SK-N-SH (cell line): Measurements from ENCODE around the gene NPPB. TPM values are rescaled to one million over a fixed set of nuclear protein-coding genes. Genes with fewer than 3 reads are reported as not detected.
A peak's percentile ranks its signal among the peaks of the same experiment; 100 is the strongest.

Experiments used
- CTCF ChIA-PET: fragments of 300-600, 350-600 bp; formaldehyde crosslinking; extraction: SDS; loops from one replicate; lab custom pipeline; 2021; lab: Yijun Ruan, JAX
- POLR2A ChIA-PET: fragments of 350-600 bp; sonication (Branson Sonifier 250); formaldehyde crosslinking; extraction: SDS; loops from one replicate; lab custom pipeline; 2020; ENCODE audit warnings: antibody characterized with exemption, inconsistent platforms; lab: Yijun Ruan, JAX
- DNase-seq: peaks from one replicate; pipeline ENCODE4 v3.0.0; 2012
- H2AFZ ChIP-seq: fragments of 200-600 bp; sonication (generic); 2 replicates; pipeline ENCODE4 v1.8.1; 2016; ENCODE audit warnings: antibody characterized with exemption, mild to moderate bottlenecking, low read depth
- H3F3A ChIP-seq: fragments of 200-600 bp; sonication (generic); replicated peaks from 2 replicates; pipeline ENCODE3; 2016; ENCODE audit warnings: antibody characterized with exemption, mild to moderate bottlenecking; ENCODE audit not compliant: insufficient read depth
- H3K27ac ChIP-seq, 2 experiments: fragments of 200-500 bp in 1 of 2; fragments of 200-600 bp in 1 of 2; sonication (Bioruptor generic) in 1 of 2; sonication (generic), shearing (Covaris generic) in 1 of 2; 2 replicates each; pipeline versions ENCODE4 v1.5.1 to v1.6.1; 2014 to 2016; ENCODE audit warnings: low read depth in 2 of 2, inconsistent platforms in 1 of 2, low read length in 1 of 2, mild to moderate bottlenecking in 1 of 2, mixed read lengths in 1 of 2
- H3K27me3 ChIP-seq: fragments of 200-600 bp; sonication (generic), shearing (Covaris generic); 2 replicates; pipeline ENCODE4 v1.6.1; 2016; ENCODE audit warnings: mixed run types; ENCODE audit not compliant: insufficient read depth
- H3K36me3 ChIP-seq, 2 experiments: fragments of 200-500 bp in 1 of 2; fragments of 200-600 bp in 1 of 2; sonication (Bioruptor generic) in 1 of 2; sonication (generic) in 1 of 2; replicated peaks in 1 of 2; 2 replicates each; pipeline versions ENCODE3 to v1.5.1; 2014 to 2016; ENCODE audit warnings: low read length in 1 of 2, mild to moderate bottlenecking in 1 of 2; ENCODE audit not compliant: insufficient read depth in 2 of 2, control insufficient read depth in 1 of 2
- H3K4me1 ChIP-seq, 2 experiments: fragments of 200-500 bp in 1 of 2; fragments of 200-600 bp in 1 of 2; sonication (Bioruptor generic) in 1 of 2; sonication (generic), shearing (Covaris generic) in 1 of 2; 2 replicates each; pipeline versions ENCODE4 v1.5.1 to v1.6.1; 2014 to 2016; ENCODE audit warnings: low read depth in 1 of 2, low read length in 1 of 2, mixed run types in 1 of 2; ENCODE audit not compliant: insufficient read depth in 2 of 2, control insufficient read depth in 1 of 2
- H3K4me2 ChIP-seq: fragments of 200-600 bp; sonication (generic), shearing (Covaris generic); 2 replicates; pipeline ENCODE4 v1.6.1; 2017; ENCODE audit warnings: mixed run types
- H3K4me3 ChIP-seq, 2 experiments: fragments of 200-500 bp in 1 of 2; fragments of 200-600 bp in 1 of 2; sonication (Bioruptor generic) in 1 of 2; sonication (generic), shearing (Covaris generic) in 1 of 2; 2 replicates each; pipeline versions ENCODE4 v1.5.1 to v1.8.1; 2014 to 2016; ENCODE audit warnings: low read depth in 2 of 2, inconsistent platforms in 1 of 2, low read length in 1 of 2, mild to moderate bottlenecking in 1 of 2, mixed read lengths in 1 of 2, moderate library complexity in 1 of 2
- H3K79me2 ChIP-seq: fragments of 200-600 bp; sonication (generic); 2 replicates; pipeline ENCODE4 v1.8.1; 2017; ENCODE audit warnings: mild to moderate bottlenecking; ENCODE audit not compliant: insufficient read depth
- H3K9ac ChIP-seq: fragments of 200-600 bp; sonication (generic); 2 replicates; pipeline ENCODE4 v1.6.1; 2017; ENCODE audit warnings: mixed run types
- H3K9me2 ChIP-seq: fragments of 200-600 bp; sonication (generic); 2 replicates; pipeline ENCODE4 v1.6.1; 2017; ENCODE audit warnings: mixed run types
- H3K9me3 ChIP-seq: fragments of 200-600 bp; sonication (generic); 2 replicates; pipeline ENCODE4 v1.6.1; 2017; ENCODE audit warnings: mixed run types, mild to moderate bottlenecking, moderate library complexity
- H4K20me1 ChIP-seq: fragments of 200-600 bp; sonication (generic); 2 replicates; pipeline ENCODE4 v1.6.1; 2017; ENCODE audit warnings: mild to moderate bottlenecking, mixed run types; ENCODE audit not compliant: insufficient read depth
- CHD2 ChIP-seq: fragments of 150-350 bp; IDR thresholded peaks from 2 replicates; pipeline ENCODE4 v1.6.1; 2018; ENCODE audit warnings: low read length; ENCODE audit not compliant: partially characterized antibody
- FOSL2 ChIP-seq: IDR thresholded peaks from 2 replicates; pipeline ENCODE4 v1.4.0; 2012; ENCODE audit warnings: low read depth, mild to moderate bottlenecking, moderate library complexity, borderline replicate concordance
- FOXJ3 ChIP-seq: sonication (generic); formaldehyde crosslinking; IDR thresholded peaks from 2 replicates; pipeline ENCODE4 v1.5.1; 2020; ENCODE audit warnings: mild to moderate bottlenecking, missing genetic modification reagents
- GABPA ChIP-seq: IDR thresholded peaks from 2 replicates; pipeline ENCODE4 v1.4.0; 2012; ENCODE audit warnings: low read depth, mild to moderate bottlenecking
- GATA2 ChIP-seq: sonication (generic); formaldehyde crosslinking; IDR thresholded peaks from 2 replicates; pipeline ENCODE4 v1.5.0; 2020; ENCODE audit warnings: mild to moderate bottlenecking, missing genetic modification reagents
- JUND ChIP-seq: IDR thresholded peaks from 2 replicates; pipeline ENCODE4 v1.4.0; 2012
- NRF1 ChIP-seq: IDR thresholded peaks from 2 replicates; pipeline ENCODE4 v1.6.1; 2012; ENCODE audit warnings: low read depth, mild to moderate bottlenecking, low read length
- RAD21 ChIP-seq: IDR thresholded peaks from 2 replicates; pipeline ENCODE4 v1.6.1; 2012; ENCODE audit warnings: mild to moderate bottlenecking, low read length
- RCOR1 ChIP-seq: fragments of 150-350 bp; IDR thresholded peaks from 2 replicates; pipeline ENCODE4 v1.6.1; 2017; ENCODE audit warnings: antibody characterized with exemption, low read length
- RFX5 ChIP-seq: IDR thresholded peaks from 2 replicates; pipeline ENCODE4 v1.6.1; 2012; ENCODE audit warnings: mild to moderate bottlenecking, improper control_type of control experiment, low read length
- SIN3A ChIP-seq: IDR thresholded peaks from 2 replicates; pipeline ENCODE4 v1.6.1; 2012; ENCODE audit warnings: low read depth, mild to moderate bottlenecking, low read length, moderate library complexity, borderline replicate concordance
- SMC3 ChIP-seq: IDR thresholded peaks from 2 replicates; pipeline ENCODE4 v1.6.1; 2012; ENCODE audit warnings: low read depth, low read length, improper control_type of control experiment
- TCF12 ChIP-seq: IDR thresholded peaks from 2 replicates; pipeline ENCODE4 v1.4.0; 2012
- TEAD4 ChIP-seq: IDR thresholded peaks from 2 replicates; pipeline ENCODE4 v1.4.0; 2012; ENCODE audit warnings: mild to moderate bottlenecking, borderline replicate concordance; ENCODE audit not compliant: insufficient read depth
- YY1 ChIP-seq: IDR thresholded peaks from 2 replicates; pipeline ENCODE4 v1.4.0; 2012; ENCODE audit warnings: low read depth, mild to moderate bottlenecking
- WGBS: methylation state at CpG from one replicate; pipeline ENCODE4 v1.1.6; 2017; ENCODE audit warnings: low lambda C conversion rate; 5-methylcytosine and 5-hydroxymethylcytosine counted together
- polyA plus RNA-seq, 3 experiments: library from polyadenylated mRNA; depleted of rRNA; stranded (reverse); fragments of >200 nt; gene quantifications; 2 replicates each; pipeline ENCODE4 v1.2.3, GENCODE V29; 2012
- TF ChIP-seq, protein P1 (sequence below): fragments of 150-350 bp; IDR thresholded peaks from 2 replicates; pipeline ENCODE4 v1.6.1; 2017; ENCODE audit warnings: antibody characterized with exemption, low read length, low read depth, borderline replicate concordance
- TF ChIP-seq, protein P2 (sequence below): IDR thresholded peaks from 2 replicates; pipeline ENCODE4; 2012
- TF ChIP-seq, protein P3 (sequence below): IDR thresholded peaks from 2 replicates; pipeline ENCODE4 v1.4.0; 2012; ENCODE audit warnings: low read depth, borderline replicate concordance
- TF ChIP-seq, protein P4 (sequence below): IDR thresholded peaks from 2 replicates; pipeline ENCODE4 v1.4.0; 2012; ENCODE audit warnings: low read depth
- TF ChIP-seq, protein P5 (sequence below): fragments of 150-350 bp; IDR thresholded peaks from 2 replicates; pipeline ENCODE4 v1.6.1; 2016; ENCODE audit warnings: mild to moderate bottlenecking, low read depth, low read length

Gene NPPB
- polyA plus RNA-seq, 1 of the 3 experiments (the other 2 are of a cell fraction) = 0.85 TPM

DNA sequence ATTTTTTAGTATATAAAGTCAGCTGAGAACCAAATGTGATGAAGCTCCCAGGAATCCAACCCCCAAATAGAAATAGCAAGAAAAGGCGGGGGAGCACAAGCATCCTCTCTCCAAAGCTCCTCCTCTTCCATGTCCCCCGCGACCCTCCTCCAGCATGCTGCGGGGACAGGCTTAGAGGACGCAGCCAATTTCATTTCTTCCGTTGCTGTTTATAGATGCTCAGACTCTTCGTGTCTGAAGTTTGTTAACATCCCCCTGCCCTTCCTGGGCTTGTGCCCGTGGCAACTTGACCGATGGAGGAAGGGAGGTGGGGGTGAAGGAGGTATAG lies 10.4 kb downstream of the NPPB start:
- Histone ChIP-seq H4K20me1 (peaks cover 6% of the 10 kb centered on the region; the same call in 1 of the 2 replicates), H3K4me3 (no peak overlapping the region), H3K36me3 (peaks cover 4 to 12% of the 10 kb centered on the region in 2 experiments), H3F3A (no peaks in the 10 kb centered on the region), H3K9me3 (no peaks in the 10 kb centered on the region), H3K4me1 (peaks cover 0 to 30% of the 10 kb centered on the region in 2 experiments; a peak in 1 of 4 replicates), H2AFZ (no peak overlapping the region), H3K9ac (no peak overlapping the region), H3K27me3 (no peaks in the 10 kb centered on the region), H3K4me2 (no peak overlapping the region), H3K27ac (peak overlapping the region in 1 of 2 experiments; percentile 92; a peak in 2 of 4 replicates), H3K79me2 (no peaks in the 10 kb centered on the region), H3K9me2 (no peaks in the 10 kb centered on the region)
- DNase-seq = peak; percentile 42
- 93% methylated on average over 9 of the region's 9 CpGs for WGBS
- no peak for TF ChIP-seq YY1
- no peak for TF ChIP-seq TCF12
- TF ChIP-seq NRF1 = no peak
- CTCF ChIA-PET = interaction anchor here (0.7 to 15.4 kb wide), 4 partner anchors 10 to 49 kb away, joined by 3 to 316 read pairs (median 12); no protein-coding TSS in a partner anchor
- POLR2A ChIA-PET = interaction anchor here (1.4 to 4.0 kb wide), 3 partner anchors 14 to 60 kb away, joined by 4 to 29 read pairs (median 15); no protein-coding TSS in a partner anchor

DNA sequence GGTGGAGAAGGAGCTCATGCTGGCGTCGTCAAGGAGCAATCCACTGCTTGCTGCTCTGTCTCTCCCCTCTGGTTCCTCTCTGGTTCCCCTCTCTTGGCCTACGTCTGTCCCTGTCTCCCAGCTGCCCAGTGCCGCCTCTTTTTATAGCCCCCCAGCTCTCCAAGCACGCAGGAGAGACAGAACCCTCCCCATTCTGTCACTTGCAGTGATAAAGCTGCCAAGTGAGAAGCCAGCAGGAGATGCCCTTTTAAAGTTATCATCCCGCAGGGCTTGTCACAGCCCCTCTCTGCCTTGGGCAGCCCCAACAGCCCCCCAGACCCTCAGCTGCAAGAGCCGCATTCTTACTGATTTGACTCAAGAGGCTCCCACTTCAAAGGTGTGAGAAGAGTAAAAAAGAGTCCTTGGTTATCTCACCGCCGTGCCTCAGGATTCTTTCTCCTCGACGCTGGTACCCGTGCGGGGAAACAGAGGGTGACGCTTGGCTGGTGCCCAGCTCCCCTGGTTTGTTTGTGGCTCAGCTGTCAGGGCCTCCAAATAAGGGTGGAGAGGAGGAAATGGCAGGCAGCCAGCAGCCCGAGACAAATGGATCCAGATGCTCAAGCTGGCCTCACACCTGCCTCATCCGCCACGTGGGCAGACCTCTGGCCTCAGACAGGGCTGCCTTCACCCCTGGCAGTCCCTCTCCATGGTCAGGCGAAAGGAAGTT lies 10.9 kb downstream of the NPPB start, which contains the start of gene NPPA:
Gene NPPA (minus strand): TSS at position 117 of the 706 bp plus-strand sequence. CDS start 99 bp downstream, at position 18.
- H3K27ac ChIP-seq = peak within 1 kb of the TSS in 1 of 2 experiments; percentile 92; a peak in 2 of 4 replicates
- no peaks in the 10 kb centered on the region for H3K9me3 ChIP-seq
- peak; percentile 91 for DNase-seq
- H3K9ac ChIP-seq = no peak within 1 kb of the TSS
- peaks cover 6% of the 10 kb centered on the region; the same call in 1 of the 2 replicates for H4K20me1 ChIP-seq
- no peaks in the 10 kb centered on the region for H3K9me2 ChIP-seq
- peaks cover 0 to 32% of the 10 kb centered on the region in 2 experiments; a peak in 2 of 4 replicates for H3K4me1 ChIP-seq
- H2AFZ ChIP-seq = no peak within 1 kb of the TSS
- H3F3A ChIP-seq = no peaks in the 10 kb centered on the region
- H3K4me3 ChIP-seq = no peak within 1 kb of the TSS
- CTCF ChIA-PET = interaction anchor here (0.7 to 15.4 kb wide), 8 partner anchors 9 to 154 kb away, joined by 3 to 316 read pairs (median 4); no protein-coding TSS in a partner anchor
- no peaks in the 10 kb centered on the region for H3K27me3 ChIP-seq
- 61% methylated on average over 18 of the region's 18 CpGs for WGBS
- peaks cover 4 to 12% of the 10 kb centered on the region in 2 experiments for H3K36me3 ChIP-seq
- POLR2A ChIA-PET = interaction anchor here (1.4 to 4.0 kb wide), 3 partner anchors 15 to 61 kb away, joined by 4 to 29 read pairs (median 15); no protein-coding TSS in a partner anchor
- no peak within 1 kb of the TSS for H3K4me2 ChIP-seq
- no peaks in the 10 kb centered on the region for H3K79me2 ChIP-seq
- TF ChIP-seq SIN3A = no peak
- TF ChIP-seq TEAD4 = no peak
- peak; percentile 65 for TF ChIP-seq RCOR1
- no peak for TF ChIP-seq YY1
- TF ChIP-seq, protein P1, sequence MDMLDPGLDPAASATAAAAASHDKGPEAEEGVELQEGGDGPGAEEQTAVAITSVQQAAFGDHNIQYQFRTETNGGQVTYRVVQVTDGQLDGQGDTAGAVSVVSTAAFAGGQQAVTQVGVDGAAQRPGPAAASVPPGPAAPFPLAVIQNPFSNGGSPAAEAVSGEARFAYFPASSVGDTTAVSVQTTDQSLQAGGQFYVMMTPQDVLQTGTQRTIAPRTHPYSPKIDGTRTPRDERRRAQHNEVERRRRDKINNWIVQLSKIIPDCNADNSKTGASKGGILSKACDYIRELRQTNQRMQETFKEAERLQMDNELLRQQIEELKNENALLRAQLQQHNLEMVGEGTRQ = peak; percentile 43; the same call in 1 of the 2 replicates
- TF ChIP-seq FOSL2 = no peak
- TF ChIP-seq TCF12 = peak; percentile 21; the same call in 1 of the 2 replicates
- no peak for TF ChIP-seq SMC3
- 0 out of 2 replicates have a peak, but pooled peaks have one; percentile 23 for TF ChIP-seq RAD21
- no peak for TF ChIP-seq GABPA
- 0 out of 2 replicates have a peak, but pooled peaks have one; percentile 24 for TF ChIP-seq GATA2 (CRISPR knock-in tag)
- TF ChIP-seq, protein P2, sequence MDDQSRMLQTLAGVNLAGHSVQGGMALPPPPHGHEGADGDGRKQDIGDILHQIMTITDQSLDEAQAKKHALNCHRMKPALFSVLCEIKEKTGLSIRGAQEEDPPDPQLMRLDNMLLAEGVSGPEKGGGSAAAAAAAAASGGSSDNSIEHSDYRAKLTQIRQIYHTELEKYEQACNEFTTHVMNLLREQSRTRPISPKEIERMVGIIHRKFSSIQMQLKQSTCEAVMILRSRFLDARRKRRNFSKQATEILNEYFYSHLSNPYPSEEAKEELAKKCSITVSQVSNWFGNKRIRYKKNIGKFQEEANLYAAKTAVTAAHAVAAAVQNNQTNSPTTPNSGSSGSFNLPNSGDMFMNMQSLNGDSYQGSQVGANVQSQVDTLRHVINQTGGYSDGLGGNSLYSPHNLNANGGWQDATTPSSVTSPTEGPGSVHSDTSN = no peak
- TF ChIP-seq, protein P3, sequence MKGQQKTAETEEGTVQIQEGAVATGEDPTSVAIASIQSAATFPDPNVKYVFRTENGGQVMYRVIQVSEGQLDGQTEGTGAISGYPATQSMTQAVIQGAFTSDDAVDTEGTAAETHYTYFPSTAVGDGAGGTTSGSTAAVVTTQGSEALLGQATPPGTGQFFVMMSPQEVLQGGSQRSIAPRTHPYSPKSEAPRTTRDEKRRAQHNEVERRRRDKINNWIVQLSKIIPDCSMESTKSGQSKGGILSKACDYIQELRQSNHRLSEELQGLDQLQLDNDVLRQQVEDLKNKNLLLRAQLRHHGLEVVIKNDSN = 0 out of 2 replicates have a peak, but pooled peaks have one; percentile 13
- TF ChIP-seq, protein P4, sequence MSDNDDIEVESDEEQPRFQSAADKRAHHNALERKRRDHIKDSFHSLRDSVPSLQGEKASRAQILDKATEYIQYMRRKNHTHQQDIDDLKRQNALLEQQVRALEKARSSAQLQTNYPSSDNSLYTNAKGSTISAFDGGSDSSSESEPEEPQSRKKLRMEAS = 0 out of 2 replicates have a peak, but pooled peaks have one; percentile 32
- TF ChIP-seq RFX5 = no peak
- peak; percentile 72; the same call in 1 of the 2 replicates for TF ChIP-seq FOXJ3
- TF ChIP-seq JUND = no peak
- peak; percentile 69 for TF ChIP-seq CHD2
- TF ChIP-seq, protein P5, sequence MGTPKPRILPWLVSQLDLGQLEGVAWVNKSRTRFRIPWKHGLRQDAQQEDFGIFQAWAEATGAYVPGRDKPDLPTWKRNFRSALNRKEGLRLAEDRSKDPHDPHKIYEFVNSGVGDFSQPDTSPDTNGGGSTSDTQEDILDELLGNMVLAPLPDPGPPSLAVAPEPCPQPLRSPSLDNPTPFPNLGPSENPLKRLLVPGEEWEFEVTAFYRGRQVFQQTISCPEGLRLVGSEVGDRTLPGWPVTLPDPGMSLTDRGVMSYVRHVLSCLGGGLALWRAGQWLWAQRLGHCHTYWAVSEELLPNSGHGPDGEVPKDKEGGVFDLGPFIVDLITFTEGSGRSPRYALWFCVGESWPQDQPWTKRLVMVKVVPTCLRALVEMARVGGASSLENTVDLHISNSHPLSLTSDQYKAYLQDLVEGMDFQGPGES = no peak
